ENCODE measurements around the gene CST8. TPM values are rescaled to one million over a fixed set of nuclear protein-coding genes. Genes with fewer than 3 reads are reported as not detected.
"Not testable (repeated sequence)": the region's sequence is repeated elsewhere in the genome, so short reads cannot be mapped to it uniquely, and the experiment has no call there.

The CST8 gene
- total RNA-seq, 3 donors from 2014 or later, result not detected

DNA sequence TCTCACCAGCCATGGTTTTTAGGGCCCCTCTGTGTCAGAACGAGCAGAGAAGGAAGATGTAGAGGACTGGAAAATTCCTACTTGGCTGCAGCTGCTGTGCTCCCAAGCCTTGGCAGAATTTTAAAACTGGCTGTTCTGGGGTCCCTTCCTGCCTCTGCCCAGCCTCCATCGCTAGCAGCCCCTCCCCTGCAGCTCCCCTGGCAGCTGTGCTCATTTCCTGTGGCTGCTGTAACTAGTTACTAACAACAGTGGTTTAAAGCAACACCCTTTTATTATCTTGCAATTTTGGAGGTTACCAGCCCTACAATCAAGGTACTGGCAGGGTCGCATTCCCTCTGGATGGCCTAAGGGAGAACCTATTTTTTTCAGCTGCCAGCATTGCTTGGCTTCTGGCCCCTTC, 34.5 kb upstream of the CST8 start:
- no peaks in the 10 kb centered on the region for H3K36me3 Mint-ChIP-seq (ENCODE audit: insufficient read depth)
- no peaks in the 10 kb centered on the region for H3K27me3 Mint-ChIP-seq (ENCODE audit: low read depth)
- no peak for ATAC-seq
- no peaks in the 10 kb centered on the region for H3K9me3 Mint-ChIP-seq
- H3K4me3 Mint-ChIP-seq, result no peak overlapping the region
- DNase-seq, result no peak
- peaks cover 27% of the 10 kb centered on the region for H3K4me1 Mint-ChIP-seq (ENCODE audit: low read depth)

GRCh38 chr20:23456873-23457272, 34.0 kb upstream of the CST8 start:
- H3K4me3 Mint-ChIP-seq, result no peak overlapping the region
- H3K27me3 Mint-ChIP-seq (ENCODE audit: low read depth), result no peaks in the 10 kb centered on the region
- peaks cover 27% of the 10 kb centered on the region for H3K4me1 Mint-ChIP-seq (ENCODE audit: low read depth)
- H3K36me3 Mint-ChIP-seq (ENCODE audit: insufficient read depth), result no peaks in the 10 kb centered on the region
- DNase-seq (no peak), ATAC-seq (no peak)
- no peaks in the 10 kb centered on the region for H3K9me3 Mint-ChIP-seq

DNA sequence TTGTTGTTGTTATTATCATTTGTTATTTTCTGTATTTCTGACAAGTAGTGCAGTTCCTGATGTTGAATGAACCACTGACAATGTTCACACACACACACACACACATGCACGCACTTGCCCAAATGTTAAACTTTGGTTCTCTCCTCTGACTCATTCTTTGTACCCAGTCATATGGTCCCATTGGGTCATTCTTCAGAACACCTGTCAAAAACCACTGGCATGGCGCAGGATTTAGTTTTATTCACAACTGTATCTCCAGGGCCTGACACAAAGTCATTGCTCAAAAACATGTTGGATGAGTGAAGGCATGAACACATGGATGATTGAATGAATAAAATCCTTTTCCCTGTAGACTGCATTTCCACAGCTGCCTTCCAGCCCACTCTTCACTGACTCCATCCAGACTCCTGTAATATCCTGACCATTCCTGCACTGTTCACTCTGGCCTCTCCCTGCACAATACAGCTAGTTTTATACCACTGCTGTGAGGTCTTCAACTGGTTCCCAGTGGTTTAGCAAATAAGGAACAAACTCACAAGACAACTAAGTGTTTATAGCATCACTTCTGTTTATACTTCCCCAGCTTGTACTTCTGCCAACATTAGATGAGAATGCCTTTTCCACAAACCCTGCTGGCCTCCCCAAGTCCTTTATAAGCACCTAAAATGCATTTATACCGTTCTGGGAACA, 31.3 kb upstream of the CST8 start:
- Mint-ChIP-seq H3K4me3 (no peak overlapping the region), H3K36me3 (ENCODE audit: insufficient read depth) (no peaks in the 10 kb centered on the region), H3K9me3 (no peaks in the 10 kb centered on the region), H3K4me1 (ENCODE audit: low read depth) (peaks cover 27% of the 10 kb centered on the region), H3K27me3 (ENCODE audit: low read depth) (peaks cover 4% of the 10 kb centered on the region)
- ATAC-seq (no peak), DNase-seq (no peak)

DNA sequence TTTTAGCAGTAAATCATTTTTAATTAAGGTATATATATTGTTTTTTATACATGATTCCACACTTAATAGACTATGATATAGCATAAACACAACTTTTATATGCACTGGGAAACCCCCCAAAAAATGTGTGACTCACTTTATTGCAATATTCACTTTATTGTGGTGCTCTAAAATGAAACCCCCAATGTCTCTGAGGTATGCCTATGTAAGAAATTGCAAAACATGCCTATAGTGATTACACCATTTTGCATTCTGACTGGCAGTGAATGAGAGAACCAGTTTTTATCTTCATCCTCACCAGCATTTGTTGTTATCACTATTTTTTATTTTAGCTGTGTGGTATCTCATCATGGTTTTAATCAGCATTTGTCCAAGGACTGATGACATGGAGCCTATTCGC, 29.7 kb upstream of the CST8 start:
- DNase-seq, result no peak
- Mint-ChIP-seq H3K4me1 (ENCODE audit: low read depth) (peaks cover 18% of the 10 kb centered on the region), H3K4me3 (no peak overlapping the region), H3K9me3 (peaks cover 3% of the 10 kb centered on the region), H3K27me3 (ENCODE audit: low read depth) (peaks cover 11% of the 10 kb centered on the region), H3K36me3 (ENCODE audit: insufficient read depth) (no peaks in the 10 kb centered on the region)
- ATAC-seq, result no peak

DNA sequence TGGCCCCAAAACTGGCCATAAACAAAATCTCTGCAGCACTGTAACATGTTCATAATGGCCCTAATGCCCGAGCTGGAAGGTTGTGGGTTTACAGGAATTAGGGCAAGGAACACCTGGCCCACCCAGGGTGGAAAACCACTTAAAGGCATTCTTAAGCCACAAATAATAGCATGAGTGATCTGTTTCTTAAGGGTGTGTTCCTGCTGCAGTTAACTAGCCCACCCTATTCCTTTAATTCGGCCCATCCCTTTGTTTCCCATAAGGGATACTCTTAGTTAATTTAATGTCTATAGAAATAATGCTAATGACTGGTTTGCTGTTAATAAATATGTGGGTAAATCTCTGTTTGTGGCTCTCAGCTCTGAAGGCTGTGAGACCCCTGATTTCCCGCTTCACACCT, 24.0 kb upstream of the CST8 start:
- H3K27me3 Mint-ChIP-seq (ENCODE audit: low read depth), result peaks cover 14% of the 10 kb centered on the region
- H3K4me3 Mint-ChIP-seq; H3K36me3 Mint-ChIP-seq (ENCODE audit: insufficient read depth); H3K4me1 Mint-ChIP-seq (ENCODE audit: low read depth); ATAC-seq; DNase-seq: not testable (repeated sequence)
- peaks cover 15% of the 10 kb centered on the region for H3K9me3 Mint-ChIP-seq

DNA sequence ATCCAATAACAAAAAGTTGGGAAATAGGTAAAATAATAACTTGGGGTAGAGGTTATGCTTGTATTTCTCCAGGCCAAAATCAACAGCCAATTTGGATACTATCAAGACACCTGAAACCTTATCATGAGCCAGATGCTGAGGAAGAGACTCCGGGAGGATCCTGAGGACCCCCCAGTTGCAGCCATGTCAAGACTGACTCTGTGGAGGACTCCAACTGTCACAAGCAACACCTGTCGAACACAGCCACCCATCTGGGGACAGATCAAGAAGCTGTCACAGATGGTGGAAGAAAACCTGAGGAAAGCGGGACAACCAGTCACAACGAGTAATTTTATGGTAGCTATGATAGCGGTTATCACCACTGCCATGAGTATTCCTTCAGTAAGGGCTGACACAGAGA, 18.6 kb upstream of the CST8 start:
- not testable (repeated sequence) for H3K4me3 Mint-ChIP-seq; H3K27me3 Mint-ChIP-seq (ENCODE audit: low read depth); H3K4me1 Mint-ChIP-seq (ENCODE audit: low read depth); H3K36me3 Mint-ChIP-seq (ENCODE audit: insufficient read depth); DNase-seq; ATAC-seq; H3K9me3 Mint-ChIP-seq

DNA sequence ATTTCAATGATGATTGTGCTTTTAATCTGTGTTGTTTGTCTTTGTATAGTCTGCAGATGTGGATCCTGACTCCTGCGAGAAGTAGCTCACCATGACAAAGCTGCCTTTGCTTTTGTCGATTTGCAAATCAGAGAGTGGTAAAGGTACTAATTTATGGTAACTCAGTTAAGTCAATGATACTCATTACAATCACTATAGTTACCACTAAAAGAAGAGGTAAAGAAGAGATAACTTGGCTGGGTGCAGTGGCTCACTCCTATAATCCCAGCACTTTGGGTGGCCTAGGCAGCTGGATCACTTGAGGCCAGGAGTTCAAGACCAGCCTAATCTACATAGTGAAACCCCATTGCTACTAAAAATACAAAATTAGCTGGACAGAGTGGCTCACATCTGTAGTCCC, 17.6 kb upstream of the CST8 start:
- not testable (repeated sequence) for H3K4me1 Mint-ChIP-seq (ENCODE audit: low read depth); H3K36me3 Mint-ChIP-seq (ENCODE audit: insufficient read depth); H3K4me3 Mint-ChIP-seq; H3K9me3 Mint-ChIP-seq; ATAC-seq; H3K27me3 Mint-ChIP-seq (ENCODE audit: low read depth); DNase-seq

DNA sequence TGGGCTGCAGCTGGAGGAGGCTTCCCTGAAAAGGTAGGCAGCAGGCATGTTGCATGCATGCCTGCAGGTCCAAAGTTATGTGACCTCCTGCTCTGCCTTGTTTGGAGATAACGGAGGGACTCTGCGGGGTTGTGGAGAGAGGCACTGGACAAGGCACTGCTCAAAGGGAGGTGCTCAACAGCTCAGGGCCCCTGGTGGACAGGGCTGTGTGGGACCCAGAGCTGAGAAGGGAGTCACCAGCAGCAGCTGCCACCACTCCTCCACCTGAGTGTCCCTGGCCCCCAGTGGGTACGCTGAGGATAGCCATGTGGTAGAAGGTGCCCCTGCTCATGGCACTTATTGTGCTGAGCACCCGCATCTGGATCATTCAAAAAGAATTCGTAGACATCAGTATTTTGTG, 15.5 kb upstream of the CST8 start:
- Mint-ChIP-seq H3K9me3 (no peaks in the 10 kb centered on the region), H3K27me3 (ENCODE audit: low read depth) (no peaks in the 10 kb centered on the region), H3K36me3 (ENCODE audit: insufficient read depth) (no peaks in the 10 kb centered on the region), H3K4me1 (ENCODE audit: low read depth) (no peaks in the 10 kb centered on the region), H3K4me3 (no peak overlapping the region)
- DNase-seq (no peak), ATAC-seq (no peak)

DNA sequence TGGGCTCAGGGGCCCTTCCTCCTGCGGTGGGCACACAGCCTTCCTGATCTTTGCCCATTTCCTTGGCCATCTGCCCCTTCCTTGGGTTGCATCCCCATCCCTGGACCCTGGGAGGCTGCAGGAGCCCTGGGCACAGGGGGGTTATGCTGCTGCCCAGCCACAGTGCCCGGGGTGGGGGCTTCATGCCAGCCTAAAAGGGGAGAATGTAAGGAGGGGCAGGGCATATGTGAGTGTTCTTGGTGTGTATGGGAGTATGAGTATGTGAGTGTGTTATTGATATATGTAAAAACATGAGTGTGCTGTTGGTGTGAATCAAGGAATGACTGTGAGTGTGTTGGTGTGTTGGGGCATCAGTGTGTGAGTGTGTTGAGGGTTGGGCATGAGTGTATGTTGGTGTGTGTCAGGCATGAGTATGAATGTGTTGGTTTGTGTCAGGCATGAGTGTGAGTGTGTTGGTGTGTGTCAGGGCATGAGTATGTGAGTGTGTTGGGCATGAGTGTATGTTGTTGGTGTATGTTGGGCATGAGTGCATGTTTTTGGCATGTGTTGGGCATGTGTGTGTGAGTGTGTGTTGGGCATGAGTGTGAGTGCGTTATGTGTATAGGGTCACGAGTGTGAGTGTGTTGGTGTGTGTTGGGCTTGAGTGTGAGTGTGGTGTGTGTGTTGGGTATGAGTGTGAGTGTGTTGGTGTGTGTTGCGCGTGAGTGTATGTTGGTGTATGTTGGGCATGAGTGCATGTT, 14.7 kb upstream of the CST8 start:
- ATAC-seq (no peak), DNase-seq (no peak)
- Mint-ChIP-seq H3K4me1 (ENCODE audit: low read depth) (no peaks in the 10 kb centered on the region), H3K36me3 (ENCODE audit: insufficient read depth) (no peaks in the 10 kb centered on the region), H3K4me3 (no peak overlapping the region), H3K9me3 (no peaks in the 10 kb centered on the region), H3K27me3 (ENCODE audit: low read depth) (no peaks in the 10 kb centered on the region)

DNA sequence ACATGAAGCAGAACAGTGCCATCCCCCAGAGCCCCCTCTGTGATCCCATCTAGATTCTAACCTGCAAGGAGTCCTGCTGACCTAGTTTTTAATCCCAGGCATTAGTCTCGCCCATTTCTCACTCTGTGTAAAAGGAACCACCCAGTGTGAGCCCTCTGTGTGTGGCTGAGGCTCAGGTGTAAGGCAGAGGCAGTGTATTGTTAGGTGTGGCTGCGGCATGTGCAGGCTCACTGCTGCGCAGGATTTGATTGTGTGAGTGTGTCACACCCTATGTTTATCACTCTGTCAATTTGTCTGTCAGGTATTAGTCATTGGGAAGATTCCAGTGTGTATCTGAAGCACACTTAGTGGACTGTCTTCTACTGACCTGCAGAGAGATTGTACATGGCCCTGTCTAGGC, 13.7 kb upstream of the CST8 start:
- Mint-ChIP-seq H3K4me1 (ENCODE audit: low read depth) (no peaks in the 10 kb centered on the region), H3K4me3 (no peak overlapping the region), H3K9me3 (no peaks in the 10 kb centered on the region), H3K27me3 (ENCODE audit: low read depth) (no peaks in the 10 kb centered on the region), H3K36me3 (ENCODE audit: insufficient read depth) (no peaks in the 10 kb centered on the region)
- ATAC-seq (no peak), DNase-seq (no peak)

DNA sequence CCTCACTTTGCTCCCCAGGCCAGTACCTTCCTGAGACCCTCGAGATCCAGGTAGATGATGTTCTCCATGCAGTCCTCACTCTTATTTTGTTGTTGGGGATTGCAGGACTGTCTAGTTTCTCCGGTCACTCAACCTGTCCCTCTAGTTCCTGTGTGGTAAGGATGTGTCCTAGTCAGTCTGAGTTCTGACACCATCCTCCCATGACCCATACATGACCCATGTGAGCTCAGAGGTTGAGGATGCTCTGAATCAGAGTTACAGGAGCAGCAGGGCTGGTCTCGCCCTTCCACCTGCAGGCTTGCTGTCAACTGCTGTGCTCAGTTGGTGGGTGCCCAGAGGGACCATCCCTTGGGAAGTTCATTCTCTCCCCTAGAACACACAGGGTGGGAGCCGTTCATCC, 11.9 kb upstream of the CST8 start:
- ATAC-seq (no peak), DNase-seq (no peak)
- no peaks in the 10 kb centered on the region for H3K27me3 Mint-ChIP-seq (ENCODE audit: low read depth)
- no peak overlapping the region for H3K4me3 Mint-ChIP-seq
- H3K36me3 Mint-ChIP-seq (ENCODE audit: insufficient read depth), result no peaks in the 10 kb centered on the region
- no peaks in the 10 kb centered on the region for H3K4me1 Mint-ChIP-seq (ENCODE audit: low read depth)
- no peaks in the 10 kb centered on the region for H3K9me3 Mint-ChIP-seq

DNA sequence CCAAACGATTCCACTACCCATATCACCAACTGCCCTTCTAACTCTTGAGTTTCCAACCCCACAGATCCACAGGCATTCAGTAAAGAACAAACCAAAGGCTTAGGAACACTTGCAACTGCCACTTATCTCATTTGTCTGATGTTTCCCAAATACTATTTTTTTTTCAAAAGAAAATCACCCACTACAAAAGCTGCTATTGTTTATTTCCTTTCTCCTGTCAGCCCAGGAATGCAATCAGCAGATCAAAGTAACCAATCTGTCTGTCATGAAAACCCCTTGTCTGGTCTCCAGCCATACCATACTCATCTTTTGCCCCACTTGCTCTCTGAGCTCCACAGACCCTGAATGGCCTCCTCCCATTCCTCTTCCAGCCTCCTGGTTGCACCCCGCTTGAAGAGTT, 8.8 kb upstream of the CST8 start:
- Mint-ChIP-seq H3K4me3 (no peak overlapping the region), H3K9me3 (no peaks in the 10 kb centered on the region), H3K4me1 (ENCODE audit: low read depth) (no peaks in the 10 kb centered on the region), H3K27me3 (ENCODE audit: low read depth) (no peaks in the 10 kb centered on the region), H3K36me3 (ENCODE audit: insufficient read depth) (no peaks in the 10 kb centered on the region)
- ATAC-seq (no peak), DNase-seq (no peak)

DNA sequence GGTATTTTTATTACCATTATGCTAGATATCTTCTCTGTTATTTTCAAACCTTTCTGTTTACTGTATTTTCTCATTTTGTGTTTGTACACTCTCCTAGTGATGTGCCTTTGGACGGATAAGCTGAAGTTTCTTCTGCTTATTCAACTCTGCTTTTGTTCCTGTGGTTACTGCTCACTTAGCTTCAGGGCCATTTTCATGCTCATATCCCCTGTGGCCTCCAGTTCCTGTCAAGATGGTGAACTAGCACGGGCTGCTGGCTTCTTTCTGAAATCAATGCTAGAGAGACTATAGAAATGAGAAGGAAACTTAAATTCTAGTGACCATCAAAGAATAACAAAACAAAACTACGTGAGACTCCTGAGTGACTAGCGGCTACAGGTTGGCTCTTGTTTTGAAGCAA, 6.8 kb upstream of the CST8 start:
- no peaks in the 10 kb centered on the region for H3K36me3 Mint-ChIP-seq (ENCODE audit: insufficient read depth)
- no peaks in the 10 kb centered on the region for H3K27me3 Mint-ChIP-seq (ENCODE audit: low read depth)
- H3K4me3 Mint-ChIP-seq, result no peak overlapping the region
- no peaks in the 10 kb centered on the region for H3K9me3 Mint-ChIP-seq
- H3K4me1 Mint-ChIP-seq (ENCODE audit: low read depth), result no peaks in the 10 kb centered on the region
- ATAC-seq (no peak), DNase-seq (no peak)

DNA sequence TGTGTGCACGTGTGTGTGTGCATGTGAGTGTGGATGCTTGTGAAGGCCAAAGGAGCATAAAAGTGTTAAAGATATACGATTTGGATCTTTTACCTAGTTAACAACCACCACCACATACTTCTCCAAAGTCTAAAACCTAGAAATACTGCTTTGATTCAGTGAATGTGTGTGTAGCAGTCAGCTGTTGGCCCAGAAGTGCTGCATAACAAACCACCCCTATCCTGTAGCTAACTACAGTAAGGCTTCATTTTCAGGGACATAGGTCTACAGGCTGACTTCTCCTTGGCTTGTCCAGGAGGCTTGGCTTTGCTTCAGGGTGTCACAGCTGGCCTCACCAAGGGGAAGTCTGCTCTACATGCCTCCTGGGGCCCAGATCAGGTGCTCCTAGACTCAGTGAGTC, 2.4 kb upstream of the CST8 start:
- ATAC-seq (no peak), DNase-seq (no peak)
- no peaks in the 10 kb centered on the region for H3K4me1 Mint-ChIP-seq (ENCODE audit: low read depth)
- no peak overlapping the region for H3K4me3 Mint-ChIP-seq
- no peaks in the 10 kb centered on the region for H3K36me3 Mint-ChIP-seq (ENCODE audit: insufficient read depth)
- H3K27me3 Mint-ChIP-seq (ENCODE audit: low read depth), result no peaks in the 10 kb centered on the region
- H3K9me3 Mint-ChIP-seq, result no peaks in the 10 kb centered on the region

DNA sequence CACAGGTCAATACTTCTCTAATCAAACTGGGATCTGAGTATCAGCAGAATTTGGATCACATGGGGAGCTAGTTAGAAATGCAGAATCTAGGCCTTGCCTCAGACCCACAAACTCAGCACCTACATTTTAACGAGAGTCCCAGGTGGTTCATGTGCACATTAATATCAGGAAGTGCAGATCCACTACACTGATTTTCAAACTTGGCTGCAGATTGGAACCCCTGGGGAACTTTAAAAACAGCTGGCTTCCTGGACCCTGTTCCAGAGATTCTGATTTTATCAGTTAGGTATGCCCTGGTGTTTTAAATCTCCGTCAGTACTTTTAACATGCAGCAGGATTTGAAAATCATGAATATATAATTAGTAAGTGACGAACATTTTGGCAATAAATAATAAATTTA, 1.9 kb upstream of the CST8 start:
- ATAC-seq (no peak), DNase-seq (no peak)
- Mint-ChIP-seq H3K9me3 (no peaks in the 10 kb centered on the region), H3K4me1 (ENCODE audit: low read depth) (no peaks in the 10 kb centered on the region), H3K4me3 (no peak overlapping the region), H3K27me3 (ENCODE audit: low read depth) (no peaks in the 10 kb centered on the region), H3K36me3 (ENCODE audit: insufficient read depth) (no peaks in the 10 kb centered on the region)

Data from activated T-cell treated with anti-CD3 and anti-CD28 coated beads, Interleukin-2, amount 50 U/mL, for 4 hours (primary cell).